Hematopoietic multipotent progenitor cell treated with erythropoietin and hydrocortisone succinate and interleukin-3 and kit ligand, for 8 days (in vitro differentiated cells): Measurements from ENCODE around the gene CEP41.

ENCODE experiments used
- DNase-seq: peaks from one replicate; pipeline ENCODE4 v3.0.0-alpha.2; 2015

Gene CEP41, protein sequence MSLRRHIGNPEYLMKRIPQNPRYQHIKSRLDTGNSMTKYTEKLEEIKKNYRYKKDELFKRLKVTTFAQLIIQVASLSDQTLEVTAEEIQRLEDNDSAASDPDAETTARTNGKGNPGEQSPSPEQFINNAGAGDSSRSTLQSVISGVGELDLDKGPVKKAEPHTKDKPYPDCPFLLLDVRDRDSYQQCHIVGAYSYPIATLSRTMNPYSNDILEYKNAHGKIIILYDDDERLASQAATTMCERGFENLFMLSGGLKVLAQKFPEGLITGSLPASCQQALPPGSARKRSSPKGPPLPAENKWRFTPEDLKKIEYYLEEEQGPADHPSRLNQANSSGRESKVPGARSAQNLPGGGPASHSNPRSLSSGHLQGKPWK

GRCh38 chr7:130440527-130441365 is at the start of gene CEP41:
Gene CEP41, minus strand, starts transcription at chr7:130441016. Its CDS starts 50 bp downstream, at chr7:130440966.
- DNase-seq: peak; percentile 98

DNA sequence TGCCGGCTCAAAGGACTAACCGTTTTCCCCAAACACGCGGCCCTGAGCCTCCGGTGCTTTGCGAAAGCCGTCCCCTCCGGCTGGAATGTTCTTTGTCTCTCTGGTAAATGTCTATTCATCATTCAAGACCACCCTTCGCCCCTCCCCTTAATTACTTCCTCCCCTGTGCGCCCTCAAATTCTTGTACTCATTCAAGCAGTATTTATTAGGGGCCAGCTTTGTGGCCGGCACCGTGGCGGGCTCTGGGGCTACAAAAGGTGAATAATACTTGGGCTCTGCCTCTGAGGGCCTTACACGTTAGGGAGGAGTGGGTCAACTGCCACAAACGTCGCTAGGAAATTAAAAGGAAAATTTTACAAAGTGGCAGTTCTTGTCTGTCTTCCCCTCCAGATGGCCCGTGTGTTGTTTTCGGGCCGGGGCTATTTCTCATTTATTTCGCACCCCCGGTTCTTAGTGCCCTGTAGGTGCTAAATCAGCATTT is 49.5 kb upstream of the CEP41 start:
- no peak for DNase-seq

- no peak for DNase-seq
These were observed 48.5 kb upstream of the CEP41 start for GRCh38 chr7:130489140-130489983.

DNA sequence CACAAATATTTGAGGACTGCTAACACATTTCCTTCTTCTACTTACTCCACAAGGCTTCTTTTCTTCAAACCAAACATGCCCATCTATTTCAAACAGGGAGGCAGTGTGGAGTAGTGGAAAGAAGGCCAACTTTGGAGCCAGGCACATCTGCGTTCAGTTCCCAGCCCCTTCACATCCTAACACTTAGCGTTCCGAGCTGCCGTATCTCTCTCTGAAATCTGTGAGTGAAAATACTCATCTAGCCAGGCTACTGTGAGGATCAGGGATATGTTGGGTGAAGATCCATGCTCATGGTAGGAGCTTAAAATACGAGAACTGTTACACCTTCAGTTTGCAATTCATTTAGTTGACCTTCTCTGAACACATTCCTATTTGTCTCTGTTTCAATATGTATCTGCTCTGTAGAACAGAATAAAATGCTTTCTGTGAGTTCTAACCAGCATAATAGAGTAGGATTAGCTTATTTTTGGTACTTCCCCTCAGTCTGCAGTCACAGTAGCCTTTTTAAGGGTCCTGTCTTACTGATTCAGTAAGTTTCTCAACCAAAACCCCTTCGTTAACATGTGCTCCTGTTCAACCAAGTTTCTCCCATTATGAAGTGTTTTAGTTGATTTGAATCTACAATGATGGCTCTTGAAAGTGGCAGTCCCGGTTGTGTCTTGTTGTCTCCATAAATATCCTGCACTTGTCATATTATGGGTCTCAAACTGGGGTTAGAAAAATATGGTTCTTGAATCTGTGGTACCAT is 47.8 kb upstream of the CEP41 start:
- DNase-seq: no peak

DNA sequence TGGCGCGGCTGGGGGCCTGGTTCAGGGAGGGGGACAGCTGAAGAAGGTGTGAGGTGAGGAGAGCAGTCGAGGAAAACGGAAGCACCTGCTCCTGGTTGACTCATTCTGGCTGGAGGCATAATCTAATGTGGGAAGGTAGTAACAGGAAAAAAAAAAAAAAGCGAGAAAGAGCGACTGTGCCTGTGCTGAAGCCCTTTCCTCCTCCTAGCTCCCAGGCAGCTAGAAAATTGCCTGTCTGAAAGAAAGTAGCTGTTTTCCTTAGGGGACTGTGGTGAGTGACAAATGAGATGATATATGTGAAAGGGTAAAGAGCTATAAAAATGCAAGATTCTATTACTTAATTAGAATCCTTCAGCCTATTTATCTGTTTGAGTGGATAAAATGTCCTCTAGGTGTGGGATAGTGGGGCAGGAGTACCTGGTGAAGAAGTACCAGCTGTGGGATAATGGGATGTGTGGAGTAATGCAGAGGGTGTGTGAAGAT is 46.2 kb upstream of the CEP41 start:
- DNase-seq: no peak

DNA sequence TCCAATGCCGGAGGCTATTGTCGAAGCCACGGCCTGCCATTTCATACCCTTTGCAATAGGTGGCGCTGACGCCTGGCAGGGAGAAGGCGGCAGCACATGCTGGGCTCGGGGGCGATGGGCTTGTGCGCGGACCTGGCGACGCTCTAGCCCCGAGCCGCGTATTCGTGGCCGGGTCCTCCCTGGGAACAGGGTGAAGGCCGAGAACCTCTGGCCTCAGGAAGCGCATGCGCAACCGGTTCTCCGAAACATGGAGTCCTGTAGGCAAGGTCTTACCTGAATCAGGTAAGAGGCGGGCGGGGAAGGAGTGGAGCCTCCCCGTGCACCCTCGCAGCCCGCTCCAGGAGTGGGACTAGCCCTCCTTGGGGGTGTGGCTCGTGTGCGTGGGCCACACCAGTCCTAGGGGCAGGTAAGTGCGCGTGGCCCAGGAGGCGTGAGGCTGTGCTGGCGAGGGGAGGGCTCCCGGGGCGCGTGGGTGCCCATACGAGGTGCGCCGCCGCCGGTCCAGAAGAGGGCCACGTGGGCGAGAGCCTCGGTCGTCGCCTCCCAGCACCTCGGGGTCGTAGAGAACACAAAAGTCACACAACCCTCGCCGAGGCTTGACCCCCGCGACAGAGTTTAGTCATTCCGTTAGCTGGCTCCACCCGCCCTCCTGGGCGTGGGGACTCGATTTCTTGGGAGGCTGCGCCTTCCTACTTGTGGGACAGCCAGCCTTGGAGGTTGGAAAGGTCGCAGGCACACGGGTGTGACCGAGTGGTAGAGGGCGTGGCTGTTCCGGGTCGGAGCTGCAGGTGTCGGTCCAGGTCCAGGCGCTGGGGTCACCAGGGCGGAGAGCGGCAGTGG is 45.5 kb upstream of the CEP41 start:
- DNase-seq: peak; percentile 82

- DNase-seq: no peak
These were observed 44.9 kb upstream of the CEP41 start for GRCh38 chr7:130485734-130486113.

DNA sequence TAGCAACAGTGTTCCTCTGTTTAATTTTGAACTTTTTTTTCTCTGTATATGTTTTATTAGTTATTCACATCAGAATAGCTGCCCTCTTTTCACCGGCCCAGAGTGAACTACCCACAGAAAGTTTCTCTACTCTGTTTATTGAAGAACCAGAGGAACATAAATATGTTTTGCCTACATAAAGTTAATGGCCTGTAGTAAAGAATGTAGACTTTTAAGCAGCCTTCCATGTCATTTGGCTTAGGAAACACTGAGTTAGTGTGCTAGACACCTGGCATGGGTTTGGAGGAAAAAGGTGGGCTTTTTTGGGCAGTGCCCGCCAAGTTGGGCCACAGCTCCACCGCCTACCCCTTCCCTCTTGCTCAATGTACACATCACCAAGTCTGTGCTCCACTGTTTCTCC is 42.2 kb upstream of the CEP41 start:
- DNase-seq: no peak

- no peak for DNase-seq
These were observed 41.1 kb upstream of the CEP41 start for GRCh38 chr7:130481898-130482297.

DNA sequence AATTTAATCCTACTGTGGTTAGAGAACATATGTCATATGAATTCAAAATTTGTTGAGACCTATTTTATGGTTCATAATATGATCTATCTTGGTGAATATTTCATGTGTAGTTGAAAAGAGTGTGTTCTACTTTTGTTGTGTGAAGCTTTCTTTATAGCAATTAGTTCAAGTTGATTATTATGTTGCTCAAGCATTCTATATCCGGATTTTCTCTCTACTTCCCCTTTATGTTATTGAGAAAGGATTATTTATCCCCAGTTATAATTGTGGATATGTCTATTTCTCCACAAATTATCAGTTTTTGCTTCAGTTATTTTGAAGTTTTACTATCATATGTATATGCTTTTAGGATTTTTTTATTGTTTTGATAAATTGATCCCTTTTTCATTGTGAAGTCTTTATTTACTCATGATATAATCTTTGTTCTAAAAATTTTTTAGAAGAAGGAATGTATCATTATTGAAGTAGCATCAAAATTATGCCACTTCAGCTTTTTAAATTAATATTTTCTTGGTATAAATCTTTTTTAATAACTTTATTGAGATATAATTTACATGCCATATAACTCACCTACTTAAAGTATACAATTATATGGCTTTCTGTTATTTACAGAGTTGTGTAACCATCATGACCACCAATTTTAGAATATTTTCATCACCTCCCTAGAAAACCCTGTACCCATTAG is 39.0 kb upstream of the CEP41 start:
- no peak for DNase-seq

- no peak for DNase-seq
These were observed 38.2 kb upstream of the CEP41 start for GRCh38 chr7:130478991-130479390.

DNA sequence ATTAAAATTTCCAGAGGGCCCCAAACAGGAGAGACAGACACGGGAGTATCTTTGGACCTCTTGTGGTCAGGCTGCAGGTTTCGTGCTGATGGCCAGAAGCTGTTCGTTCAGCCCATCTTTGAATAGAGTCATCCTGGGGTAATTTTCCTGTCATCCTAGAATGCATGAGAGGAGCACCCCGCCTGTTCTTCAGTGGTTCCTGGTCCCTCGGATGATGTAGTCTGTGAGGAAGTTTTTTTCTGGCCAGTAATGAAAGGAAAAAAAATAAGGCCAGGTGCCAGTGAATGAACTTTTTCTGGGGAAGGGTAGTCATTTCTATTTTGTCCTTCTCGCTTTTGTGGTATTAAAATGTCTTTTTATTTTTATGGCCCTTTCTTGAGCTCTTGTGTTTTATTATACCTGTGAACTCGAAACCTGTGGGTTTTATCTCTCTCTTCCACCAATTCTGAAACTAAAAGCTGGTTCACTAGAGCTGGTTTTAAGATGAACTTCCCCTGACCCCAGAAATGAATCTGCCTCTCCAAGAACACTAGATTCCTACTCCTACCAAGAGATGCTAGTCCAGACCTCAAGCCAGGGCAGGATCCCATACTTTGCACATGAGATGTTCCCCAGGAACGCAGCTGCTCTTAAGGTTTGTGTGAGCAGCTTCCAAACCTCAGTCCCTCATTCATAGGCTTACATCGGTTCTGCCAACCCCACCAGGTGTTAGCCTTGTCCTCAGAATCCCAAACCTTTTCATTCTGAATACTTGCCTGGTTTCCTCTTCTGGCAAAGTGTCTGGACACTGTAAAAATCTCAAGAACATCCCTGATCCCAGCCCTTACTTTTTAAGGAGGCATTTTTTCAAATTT is 35.7 kb upstream of the CEP41 start:
- no peak for DNase-seq

DNA sequence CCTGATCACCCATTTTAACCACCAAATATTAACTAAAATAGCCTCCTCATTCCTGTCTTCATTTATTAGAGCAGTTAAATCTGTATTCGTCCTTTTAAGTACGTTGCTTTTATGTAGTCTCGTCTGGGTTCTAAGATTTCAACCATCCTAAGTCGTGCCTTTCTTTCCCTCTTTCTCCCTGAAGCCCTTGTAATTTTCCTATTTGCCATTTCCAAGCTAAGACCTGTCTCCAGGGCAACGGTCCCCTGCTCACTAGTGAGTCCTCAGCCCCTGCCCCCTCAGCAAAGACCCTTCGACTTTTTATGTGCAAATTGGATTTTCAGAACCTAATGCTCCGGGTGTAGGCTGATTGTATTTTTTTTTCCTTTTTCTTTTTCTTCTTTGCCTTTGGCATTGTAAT is 35.0 kb upstream of the CEP41 start:
- DNase-seq: no peak

DNA sequence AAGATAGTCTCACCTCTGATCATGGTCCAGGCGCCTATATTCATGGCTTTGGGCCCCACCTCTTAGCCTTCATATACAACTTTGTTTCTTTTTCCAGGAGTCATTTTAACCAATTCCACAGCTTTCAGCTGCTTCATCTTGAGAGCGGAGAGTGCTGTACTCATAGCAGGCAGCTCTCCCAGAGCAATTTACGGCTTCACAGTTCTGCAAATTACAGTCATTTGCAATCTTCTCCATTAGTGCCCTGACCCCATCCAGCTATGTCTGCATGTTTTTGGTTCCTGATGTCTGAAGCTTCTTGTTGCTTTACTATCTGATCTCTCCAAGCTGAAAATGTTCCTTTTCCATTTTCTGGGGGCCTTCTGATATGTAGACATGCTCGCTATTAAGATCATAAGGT is 33.1 kb upstream of the CEP41 start:
- no peak for DNase-seq

GRCh38 chr7:130473289-130473688 is 32.5 kb upstream of the CEP41 start:
- no peak for DNase-seq

DNA sequence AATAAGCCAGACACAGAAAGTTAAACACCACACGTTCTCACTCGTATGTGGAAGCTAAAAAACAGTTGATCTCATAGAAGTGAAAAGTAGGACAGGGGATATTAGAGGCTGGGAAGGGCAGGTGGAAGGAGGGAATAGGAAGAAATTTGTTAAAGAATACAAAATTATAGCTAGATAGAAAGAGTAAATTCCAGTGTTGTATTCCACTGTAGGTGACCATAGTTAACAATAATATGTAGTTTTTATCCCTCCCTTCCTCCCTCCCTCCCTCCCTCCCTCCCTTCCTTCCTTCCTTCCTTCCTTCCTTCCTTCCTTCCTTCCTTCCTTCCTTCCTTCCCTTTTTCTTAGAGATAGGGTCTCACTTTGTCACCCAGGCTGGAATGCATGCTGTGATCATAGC is 31.2 kb upstream of the CEP41 start:
- DNase-seq: no peak

DNA sequence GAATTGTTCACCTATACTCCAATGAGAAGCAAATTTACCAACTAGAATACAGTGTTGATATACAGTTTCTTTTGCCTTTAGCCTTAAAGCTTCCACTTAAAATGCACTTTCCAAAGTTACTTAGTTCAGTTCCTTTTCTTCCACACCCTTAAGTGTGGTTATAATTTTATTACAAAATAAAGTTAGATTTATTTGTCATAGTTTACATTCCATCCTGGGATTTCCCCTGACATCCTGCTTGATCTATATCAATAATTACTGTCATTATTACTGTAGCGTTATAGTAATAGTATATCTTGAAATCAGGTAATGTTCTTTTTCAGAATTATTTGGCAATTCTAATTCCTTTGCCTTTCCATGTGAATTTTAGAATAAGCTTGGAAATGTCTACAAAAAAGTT is 27.8 kb upstream of the CEP41 start:
- no peak for DNase-seq

GRCh38 chr7:130463553-130464434 is 23.0 kb upstream of the CEP41 start:
- peak; percentile 88 for DNase-seq

DNA sequence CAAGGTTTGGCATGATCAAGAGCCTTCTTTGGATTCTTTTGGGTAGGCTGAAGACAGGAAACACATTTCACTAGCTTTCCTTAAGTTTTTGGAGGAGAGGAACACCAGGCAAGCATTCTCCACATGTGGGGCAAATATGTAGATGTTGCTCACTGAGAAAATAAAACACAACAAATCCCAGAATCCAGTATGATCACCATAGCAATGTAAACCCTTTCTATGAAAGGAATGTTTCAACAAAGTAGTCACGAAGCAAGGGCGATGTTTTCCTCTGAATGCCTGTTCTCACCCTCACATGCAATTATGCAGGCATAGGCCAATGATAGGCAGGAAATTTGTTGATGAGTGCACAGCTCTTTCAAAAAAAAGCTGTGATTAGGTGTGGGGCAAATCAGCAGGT is 20.5 kb upstream of the CEP41 start:
- no peak for DNase-seq
